NB4 (cell line): ENCODE data around the gene CALN1.

ENCODE experiments used
- POLR2A ChIP-seq: IDR thresholded peaks from 2 replicates; pipeline ENCODE4 v1.6.1; 2011; ENCODE audit warnings: mild to moderate bottlenecking; ENCODE audit not compliant: insufficient read length; ENCODE audit errors: extremely low read depth
- TF ChIP-seq, protein P1 (sequence below): IDR thresholded peaks from 2 replicates; pipeline ENCODE4 v1.6.1; 2011; ENCODE audit warnings: low read depth, low read length
- TF ChIP-seq, protein P2 (sequence below): IDR thresholded peaks from one replicate; pipeline ENCODE4 v1.5.1; 2012; ENCODE audit warnings: low read depth, low read length

DNA sequence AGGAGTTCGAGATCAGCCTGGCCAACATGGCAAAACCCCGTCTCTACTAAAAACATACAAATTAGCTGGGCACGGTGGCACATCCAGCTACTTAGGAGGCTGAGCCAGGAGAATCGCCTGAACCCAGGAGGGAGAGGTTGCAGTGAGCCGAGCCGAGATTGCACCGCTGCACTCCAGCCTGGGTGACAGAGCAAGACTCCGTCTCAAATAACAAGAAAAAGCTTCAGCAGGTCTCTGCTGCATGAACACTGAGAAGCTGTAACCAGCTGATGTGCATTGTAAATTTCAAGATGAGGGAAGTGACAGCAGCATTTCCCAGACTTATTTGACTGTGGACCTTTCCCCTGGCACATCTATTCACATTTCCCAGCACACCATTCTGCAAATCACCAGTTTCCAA, 222.0 kb downstream of the CALN1 start:
- TF ChIP-seq, protein P1, sequence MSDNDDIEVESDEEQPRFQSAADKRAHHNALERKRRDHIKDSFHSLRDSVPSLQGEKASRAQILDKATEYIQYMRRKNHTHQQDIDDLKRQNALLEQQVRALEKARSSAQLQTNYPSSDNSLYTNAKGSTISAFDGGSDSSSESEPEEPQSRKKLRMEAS, result no peak
- TF ChIP-seq, protein P2, sequence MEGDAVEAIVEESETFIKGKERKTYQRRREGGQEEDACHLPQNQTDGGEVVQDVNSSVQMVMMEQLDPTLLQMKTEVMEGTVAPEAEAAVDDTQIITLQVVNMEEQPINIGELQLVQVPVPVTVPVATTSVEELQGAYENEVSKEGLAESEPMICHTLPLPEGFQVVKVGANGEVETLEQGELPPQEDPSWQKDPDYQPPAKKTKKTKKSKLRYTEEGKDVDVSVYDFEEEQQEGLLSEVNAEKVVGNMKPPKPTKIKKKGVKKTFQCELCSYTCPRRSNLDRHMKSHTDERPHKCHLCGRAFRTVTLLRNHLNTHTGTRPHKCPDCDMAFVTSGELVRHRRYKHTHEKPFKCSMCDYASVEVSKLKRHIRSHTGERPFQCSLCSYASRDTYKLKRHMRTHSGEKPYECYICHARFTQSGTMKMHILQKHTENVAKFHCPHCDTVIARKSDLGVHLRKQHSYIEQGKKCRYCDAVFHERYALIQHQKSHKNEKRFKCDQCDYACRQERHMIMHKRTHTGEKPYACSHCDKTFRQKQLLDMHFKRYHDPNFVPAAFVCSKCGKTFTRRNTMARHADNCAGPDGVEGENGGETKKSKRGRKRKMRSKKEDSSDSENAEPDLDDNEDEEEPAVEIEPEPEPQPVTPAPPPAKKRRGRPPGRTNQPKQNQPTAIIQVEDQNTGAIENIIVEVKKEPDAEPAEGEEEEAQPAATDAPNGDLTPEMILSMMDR, result no peak
- TF ChIP-seq POLR2A, result no peak
